Effector CD4-positive, alpha-beta T cell (primary cell): ENCODE results near the gene ARHGAP11A.

Experiments
- DNase-seq: peaks from one replicate; pipeline ENCODE4 v3.0.0-alpha.2; 2020

ARHGAP11A gene

GRCh38 chr15:32687556-32687955 lies 72.3 kb downstream of the ARHGAP11A start:
- no peak for DNase-seq

DNA sequence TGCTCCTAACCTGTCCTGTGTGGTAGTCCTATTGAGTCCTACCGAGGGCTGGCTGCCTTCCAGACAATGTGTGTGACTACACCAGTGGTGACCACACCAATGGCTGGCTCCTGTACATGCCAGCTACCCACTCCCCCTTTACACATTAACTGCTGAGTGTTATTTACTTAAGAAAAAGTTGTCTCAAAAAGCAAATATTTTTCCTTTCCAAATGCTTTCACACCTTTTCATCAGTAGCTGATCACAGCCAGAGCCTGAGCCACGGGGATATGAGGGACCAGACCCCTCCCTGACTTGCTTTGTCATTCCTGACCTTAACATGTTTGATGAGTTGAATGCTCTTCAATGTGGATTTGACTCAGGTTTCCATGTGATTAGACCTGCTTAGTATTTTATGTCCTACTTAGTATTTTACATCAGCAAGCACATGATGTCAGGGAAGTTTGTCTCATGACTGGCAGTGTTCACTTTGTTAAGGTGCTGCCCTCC lies 72.9 kb downstream of the ARHGAP11A start:
- no peak for DNase-seq
